ENCODE measurements around the gene CD1D. TPM values are rescaled to one million over a fixed set of nuclear protein-coding genes. Genes with fewer than 3 reads are reported as not detected.
"Not testable (repeated sequence)": the region's sequence is repeated elsewhere in the genome, so short reads cannot be mapped to it uniquely, and the experiment has no call there.

Gene CD1D
- total RNA-seq, 3 donors from 2014 or later = not detected

DNA sequence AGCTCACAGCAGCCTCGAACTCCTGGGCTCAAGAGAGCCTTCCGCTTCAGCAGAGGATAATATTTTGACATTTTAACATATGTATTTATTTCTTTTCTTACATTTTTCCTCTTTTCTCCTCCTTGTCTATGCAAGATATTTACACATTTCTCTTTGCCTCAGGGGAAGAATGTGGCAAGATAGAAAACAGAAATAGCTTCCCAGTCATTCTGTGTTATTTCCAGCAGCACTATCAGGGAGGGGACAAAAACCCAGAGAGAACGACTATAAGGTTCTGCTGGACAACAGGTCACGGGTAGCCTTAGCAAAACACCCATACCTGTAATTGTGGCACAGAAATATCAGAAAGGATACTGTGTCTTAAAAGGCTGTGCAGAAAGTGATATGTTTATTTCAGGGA, 7.9 kb downstream of the CD1D start:
- H3K36me3 Mint-ChIP-seq (ENCODE audit: insufficient read depth) = no peaks in the 10 kb centered on the region
- peaks cover 17% of the 10 kb centered on the region for H3K27me3 Mint-ChIP-seq (ENCODE audit: low read depth)
- no peaks in the 10 kb centered on the region for H3K4me1 Mint-ChIP-seq (ENCODE audit: low read depth)
- peaks cover 1% of the 10 kb centered on the region for H3K9me3 Mint-ChIP-seq
- DNase-seq (no peak), ATAC-seq (no peak)
- H3K4me3 Mint-ChIP-seq = no peak overlapping the region

DNA sequence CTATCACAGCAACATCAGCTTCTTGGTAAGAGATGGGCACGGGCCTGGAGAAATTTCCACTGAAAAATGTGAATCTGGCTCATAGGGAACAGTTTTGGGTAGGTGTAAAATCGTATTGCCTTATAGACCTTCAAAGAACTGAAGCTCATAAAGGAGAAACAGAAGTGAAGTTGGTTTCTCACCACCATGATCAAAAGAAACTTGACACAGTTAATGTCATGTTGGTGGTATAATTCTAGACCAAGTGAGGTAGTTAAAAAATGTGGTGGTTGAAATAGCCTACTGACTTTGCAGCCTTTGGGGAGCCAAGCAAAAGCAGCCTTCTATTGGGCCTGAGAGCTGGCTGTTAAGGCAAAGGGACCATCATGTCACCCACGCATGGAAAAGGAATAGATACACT, 8.9 kb downstream of the CD1D start:
- H3K4me3 Mint-ChIP-seq = no peak overlapping the region
- DNase-seq = no peak

DNA sequence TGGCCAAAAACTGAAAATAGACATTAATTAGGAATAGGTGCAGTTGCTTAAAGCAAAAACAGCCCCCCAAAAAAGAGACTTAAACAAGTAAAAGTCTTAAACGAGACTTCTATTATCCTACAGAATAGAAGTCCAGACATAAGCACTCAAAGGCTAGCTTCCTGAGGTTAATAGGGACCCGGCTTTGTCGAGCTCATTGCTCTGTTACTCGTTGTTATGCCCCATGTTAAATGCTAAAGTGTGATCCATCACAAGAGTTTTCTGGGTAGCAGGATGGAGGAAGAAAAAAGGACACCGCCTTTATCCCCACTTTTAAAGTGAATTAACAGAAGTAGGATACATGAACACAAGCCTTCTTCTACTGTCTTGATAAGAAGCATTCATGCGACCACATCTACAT, 10.6 kb downstream of the CD1D start:
- no peak overlapping the region for H3K4me3 Mint-ChIP-seq
- peaks cover 22% of the 10 kb centered on the region for H3K27me3 Mint-ChIP-seq (ENCODE audit: low read depth)
- H3K36me3 Mint-ChIP-seq (ENCODE audit: insufficient read depth) = no peaks in the 10 kb centered on the region
- DNase-seq (no peak), ATAC-seq (no peak)
- H3K9me3 Mint-ChIP-seq = peaks cover 3% of the 10 kb centered on the region
- no peaks in the 10 kb centered on the region for H3K4me1 Mint-ChIP-seq (ENCODE audit: low read depth)

More for the DNA sequence above, 8.9 kb downstream of the CD1D start:
- Mint-ChIP-seq H3K9me3 (peaks cover 3% of the 10 kb centered on the region), H3K27me3 (ENCODE audit: low read depth) (peaks cover 14% of the 10 kb centered on the region), H3K36me3 (ENCODE audit: insufficient read depth) (no peaks in the 10 kb centered on the region), H3K4me1 (ENCODE audit: low read depth) (no peaks in the 10 kb centered on the region)
- ATAC-seq = no peak

DNA sequence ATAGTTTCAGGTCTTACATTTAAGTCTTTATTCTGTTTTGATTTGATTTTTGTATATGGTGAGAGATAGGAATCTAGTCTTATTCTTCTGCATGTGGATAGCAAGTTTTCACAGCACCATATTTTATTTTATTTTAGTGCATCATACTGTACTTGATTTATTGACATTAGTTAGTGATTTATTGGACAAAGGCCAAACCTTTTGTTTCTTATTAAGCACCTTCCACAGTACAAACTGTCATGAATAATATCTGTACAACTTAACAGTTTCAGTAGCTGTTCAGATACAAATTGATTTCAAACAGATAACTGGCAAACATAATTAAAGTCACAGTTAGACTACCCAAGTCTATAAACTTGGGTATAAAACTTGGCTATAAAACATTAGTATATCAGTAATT, 15.8 kb downstream of the CD1D start:
- ATAC-seq (no peak), DNase-seq (no peak)
- Mint-ChIP-seq H3K4me3 (no peak overlapping the region), H3K4me1 (ENCODE audit: low read depth) (peaks cover 1% of the 10 kb centered on the region), H3K36me3 (ENCODE audit: insufficient read depth) (no peaks in the 10 kb centered on the region), H3K9me3 (peaks cover 3% of the 10 kb centered on the region), H3K27me3 (ENCODE audit: low read depth) (peaks cover 30% of the 10 kb centered on the region)

DNA sequence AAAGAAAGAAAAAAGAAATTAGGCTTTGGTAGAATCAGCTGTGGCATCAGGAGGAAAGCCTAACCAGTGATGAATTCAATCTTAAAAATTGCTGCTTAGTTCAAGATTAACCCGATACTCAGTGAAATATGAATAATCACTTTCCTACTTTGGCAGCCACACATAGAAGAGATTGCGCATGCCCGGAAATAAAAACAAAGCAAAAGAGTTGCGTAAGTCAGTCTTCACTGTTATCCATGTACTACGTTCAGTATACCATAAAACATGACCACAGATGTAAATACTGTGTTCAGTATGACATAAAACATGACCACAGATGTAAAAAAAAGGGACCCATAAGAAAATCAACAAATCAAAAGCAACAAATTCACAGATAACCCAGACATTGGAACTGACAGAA, 19.2 kb downstream of the CD1D start:
- peaks cover 11% of the 10 kb centered on the region for H3K4me1 Mint-ChIP-seq (ENCODE audit: low read depth)
- DNase-seq = no peak
- H3K9me3 Mint-ChIP-seq = no peaks in the 10 kb centered on the region
- H3K27me3 Mint-ChIP-seq (ENCODE audit: low read depth) = peaks cover 39% of the 10 kb centered on the region
- no peak overlapping the region for H3K4me3 Mint-ChIP-seq
- no peak for ATAC-seq
- H3K36me3 Mint-ChIP-seq (ENCODE audit: insufficient read depth) = no peaks in the 10 kb centered on the region

DNA sequence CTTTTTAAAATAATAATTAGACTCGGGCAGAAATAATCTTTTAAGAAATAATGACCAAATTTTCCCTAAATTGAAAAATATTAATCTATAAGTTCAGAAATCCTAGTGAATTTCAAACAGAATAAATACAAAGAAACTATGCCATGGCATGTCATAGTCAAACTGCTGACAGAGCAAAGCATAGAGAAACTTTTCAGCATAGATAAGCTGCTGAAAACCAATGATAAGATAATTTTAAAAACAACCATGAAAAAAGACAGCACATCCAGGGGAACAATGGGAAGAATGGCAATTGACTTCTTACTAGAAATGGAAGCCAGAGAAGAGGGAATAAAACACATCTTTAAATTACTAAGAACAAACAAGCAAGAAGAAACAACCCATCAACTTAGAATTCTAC, 19.8 kb downstream of the CD1D start:
- DNase-seq = no peak
- no peaks in the 10 kb centered on the region for H3K9me3 Mint-ChIP-seq
- no peak overlapping the region for H3K4me3 Mint-ChIP-seq
- peaks cover 11% of the 10 kb centered on the region for H3K4me1 Mint-ChIP-seq (ENCODE audit: low read depth)
- H3K36me3 Mint-ChIP-seq (ENCODE audit: insufficient read depth) = no peaks in the 10 kb centered on the region
- ATAC-seq = no peak
- H3K27me3 Mint-ChIP-seq (ENCODE audit: low read depth) = peaks cover 35% of the 10 kb centered on the region

DNA sequence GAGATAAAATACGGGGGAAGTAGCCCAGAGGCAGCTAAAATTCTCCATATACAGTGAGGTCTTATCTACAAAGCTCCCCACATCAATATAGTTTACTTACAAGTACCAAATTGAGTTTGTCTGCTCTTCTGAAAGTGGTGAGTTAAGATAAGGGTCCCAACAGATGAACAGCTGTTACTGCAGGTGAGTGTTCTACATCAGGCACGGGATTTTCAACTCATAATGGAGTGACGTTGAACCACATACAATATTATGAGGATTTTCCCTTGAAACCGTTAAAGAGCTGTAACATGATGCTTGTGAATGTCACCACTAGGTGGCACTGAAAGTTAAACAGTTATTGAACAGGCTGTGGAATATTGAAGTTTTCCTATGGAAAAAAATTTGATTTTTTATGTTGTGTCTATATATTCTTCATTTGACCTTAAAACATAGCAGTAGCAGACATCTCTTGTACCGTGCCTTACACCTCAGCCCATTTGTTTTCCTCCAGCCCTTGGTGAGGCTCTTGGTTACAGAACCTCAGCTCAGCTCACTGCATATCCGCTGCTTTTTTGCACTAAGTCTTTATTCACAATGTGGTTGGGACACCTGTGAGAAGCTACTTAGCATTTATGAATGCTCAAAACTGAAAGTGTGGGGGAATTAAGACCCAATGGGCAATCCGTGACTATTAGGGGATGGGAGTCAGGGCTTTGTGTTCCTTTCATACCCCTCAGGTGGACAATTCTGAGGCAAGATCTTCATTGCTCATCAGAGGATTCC, 23.2 kb downstream of the CD1D start:
- Mint-ChIP-seq H3K9me3 (no peaks in the 10 kb centered on the region), H3K4me1 (ENCODE audit: low read depth) (peaks cover 11% of the 10 kb centered on the region), H3K36me3 (ENCODE audit: insufficient read depth) (no peaks in the 10 kb centered on the region), H3K27me3 (ENCODE audit: low read depth) (peaks cover 27% of the 10 kb centered on the region), H3K4me3 (no peak overlapping the region)
- DNase-seq (no peak), ATAC-seq (peak; percentile 71 to 89)

DNA sequence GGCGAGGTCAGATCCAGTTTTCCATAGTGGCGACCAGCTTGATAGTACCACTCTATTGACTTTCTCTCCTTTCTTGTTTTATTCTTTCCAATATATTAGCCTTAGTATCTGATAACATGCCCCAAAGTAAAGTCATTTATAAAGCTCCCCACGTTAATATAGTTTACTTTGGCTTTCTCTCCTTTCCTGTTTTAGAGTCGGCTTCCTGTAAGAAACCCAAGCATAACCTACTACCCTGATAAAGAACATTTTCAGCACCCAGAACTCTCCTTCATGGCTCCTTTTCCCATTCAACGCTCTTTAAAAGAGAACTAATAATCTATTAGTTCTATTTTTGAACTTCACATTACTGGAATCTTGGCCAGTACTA, 23.7 kb downstream of the CD1D start:
- DNase-seq = no peak
- H3K36me3 Mint-ChIP-seq (ENCODE audit: insufficient read depth) = no peaks in the 10 kb centered on the region
- H3K4me3 Mint-ChIP-seq = no peak overlapping the region
- H3K27me3 Mint-ChIP-seq (ENCODE audit: low read depth) = peaks cover 29% of the 10 kb centered on the region
- no peaks in the 10 kb centered on the region for H3K9me3 Mint-ChIP-seq
- H3K4me1 Mint-ChIP-seq (ENCODE audit: low read depth) = peaks cover 11% of the 10 kb centered on the region
- ATAC-seq = no peak

DNA sequence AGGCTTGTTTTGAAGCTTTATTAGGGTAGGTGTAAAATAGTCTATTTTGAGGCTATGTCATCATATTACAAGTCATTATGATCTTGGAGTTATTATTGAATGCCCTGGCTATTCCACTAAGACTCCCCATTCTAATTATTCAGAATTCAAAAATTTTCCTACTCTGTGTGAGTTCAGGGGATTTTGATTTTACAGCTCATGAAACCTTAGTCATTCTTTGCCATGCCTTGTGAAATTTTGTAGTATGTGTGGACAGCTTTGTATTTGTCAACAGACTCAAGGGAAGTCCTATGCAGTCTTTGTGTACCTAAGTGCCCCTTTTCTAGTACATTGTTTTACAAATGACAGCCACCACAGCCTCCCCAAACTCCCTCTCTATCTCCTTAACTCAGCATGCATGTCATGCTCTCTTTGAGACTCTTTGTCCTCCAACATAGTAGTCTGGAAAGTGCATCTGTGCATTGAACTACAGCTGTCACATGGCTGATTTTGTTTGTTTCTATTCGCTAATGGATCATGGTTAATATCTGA, 28.0 kb downstream of the CD1D start:
- no peak for ATAC-seq
- H3K4me1 Mint-ChIP-seq (ENCODE audit: low read depth) = peaks cover 10% of the 10 kb centered on the region
- peaks cover 43% of the 10 kb centered on the region for H3K27me3 Mint-ChIP-seq (ENCODE audit: low read depth)
- H3K36me3 Mint-ChIP-seq (ENCODE audit: insufficient read depth) = no peaks in the 10 kb centered on the region
- no peaks in the 10 kb centered on the region for H3K9me3 Mint-ChIP-seq
- no peak overlapping the region for H3K4me3 Mint-ChIP-seq
- no peak for DNase-seq

DNA sequence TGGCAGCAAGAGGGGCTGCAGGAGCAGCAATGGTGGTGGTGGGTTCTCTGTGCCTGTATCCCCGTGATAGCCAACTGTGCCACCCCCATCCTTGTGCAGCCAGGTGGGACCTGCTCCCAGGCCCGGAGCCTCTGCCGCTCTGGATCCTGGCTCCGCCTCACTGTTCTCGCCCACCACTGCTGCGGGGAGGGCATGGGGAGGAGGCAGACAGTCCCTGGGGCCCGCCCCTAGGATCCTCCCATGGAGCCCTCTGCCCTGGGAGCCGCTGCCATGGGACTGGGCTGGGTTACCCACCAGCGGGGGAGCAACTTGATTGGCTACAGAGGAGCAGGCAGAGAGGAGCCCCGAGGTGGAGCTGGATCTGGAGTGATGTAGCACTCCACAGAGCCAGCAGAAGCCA, 31.6 kb downstream of the CD1D start:
- DNase-seq = no peak
- no peak for ATAC-seq
- H3K36me3 Mint-ChIP-seq (ENCODE audit: insufficient read depth) = no peaks in the 10 kb centered on the region
- no peaks in the 10 kb centered on the region for H3K4me1 Mint-ChIP-seq (ENCODE audit: low read depth)
- no peaks in the 10 kb centered on the region for H3K9me3 Mint-ChIP-seq
- H3K4me3 Mint-ChIP-seq = no peak overlapping the region
- H3K27me3 Mint-ChIP-seq (ENCODE audit: low read depth) = peaks cover 38% of the 10 kb centered on the region

DNA sequence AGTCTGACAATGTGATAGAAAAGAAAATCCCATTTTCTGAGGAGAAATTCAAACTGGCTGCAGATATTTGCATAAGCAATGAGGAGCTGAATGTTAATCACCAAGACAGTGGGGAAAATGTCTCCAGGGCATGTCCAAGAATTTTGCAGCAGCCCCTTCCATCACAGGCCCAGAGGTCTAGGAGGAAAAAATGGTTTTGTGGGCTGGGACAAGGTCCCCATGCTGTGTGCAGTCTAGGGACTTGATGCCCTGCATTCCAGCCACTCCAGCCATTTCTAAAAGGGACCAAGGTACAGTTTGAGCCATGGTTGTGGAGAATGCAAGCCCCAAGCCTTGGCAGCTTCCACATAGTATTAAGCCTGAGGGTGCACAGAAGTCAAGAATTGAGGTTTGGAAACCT, 42.8 kb downstream of the CD1D start:
- H3K36me3 Mint-ChIP-seq (ENCODE audit: insufficient read depth); ATAC-seq; DNase-seq; H3K4me1 Mint-ChIP-seq (ENCODE audit: low read depth); H3K4me3 Mint-ChIP-seq: not testable (repeated sequence)
- peaks cover 45% of the 10 kb centered on the region for H3K27me3 Mint-ChIP-seq (ENCODE audit: low read depth)
- peaks cover 19% of the 10 kb centered on the region for H3K9me3 Mint-ChIP-seq

DNA sequence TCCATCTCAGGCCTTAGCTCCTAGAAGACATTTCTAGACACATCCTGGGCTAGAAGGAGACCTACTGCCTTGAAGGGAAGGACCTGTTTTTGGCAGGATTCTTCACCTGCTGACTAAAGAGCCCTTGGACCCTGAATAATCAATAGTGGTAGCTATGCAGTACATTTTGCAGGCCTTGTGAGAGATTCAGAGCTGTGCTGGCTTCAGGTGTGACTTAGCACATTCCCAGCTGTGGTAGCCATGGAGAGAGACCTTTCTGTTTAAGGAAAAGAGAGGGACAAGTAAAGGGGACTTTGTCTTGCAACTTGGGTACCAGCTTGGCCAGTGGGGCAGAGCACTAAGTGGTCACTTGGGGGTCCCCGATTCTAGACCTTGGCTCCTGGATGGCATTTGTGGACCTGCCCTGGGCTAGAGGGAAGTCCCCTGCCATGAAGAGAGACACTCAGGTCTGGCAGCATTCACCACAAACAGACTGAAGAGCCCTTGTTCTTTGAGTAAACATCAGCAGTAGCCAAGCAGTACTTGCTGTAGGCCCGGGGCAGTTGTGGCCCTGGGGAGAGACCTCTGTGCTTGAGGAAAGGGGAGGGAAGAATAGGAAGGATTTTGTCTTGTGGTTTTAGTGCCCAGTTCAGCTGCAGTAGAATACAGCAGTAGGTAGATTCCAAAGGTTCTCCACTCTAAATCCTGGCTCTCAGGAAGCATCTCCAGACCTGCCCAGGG, 47.4 kb downstream of the CD1D start:
- Mint-ChIP-seq H3K4me1 (ENCODE audit: low read depth) (no peaks in the 10 kb centered on the region), H3K27me3 (ENCODE audit: low read depth) (peaks cover 47% of the 10 kb centered on the region), H3K9me3 (peaks cover 16% of the 10 kb centered on the region), H3K4me3 (no peak overlapping the region), H3K36me3 (ENCODE audit: insufficient read depth) (no peaks in the 10 kb centered on the region)
- DNase-seq (no peak), ATAC-seq (no peak)
